Fibroblast of lung (primary cell): ENCODE results near the gene PMEPA1. TPM values are rescaled to one million over a fixed set of nuclear protein-coding genes. Genes with fewer than 3 reads are reported as not detected.

Experiments used
- DNase-seq, 2 donors: peaks; one replicate each; pipeline versions ENCODE4 v3.0.0 to v3.0.0-alpha.2; 2010; ENCODE audit warnings: low read depth in 2 of 2
- H2AFZ ChIP-seq: 2 replicates; pipeline ENCODE4 v1.5.1; 2012; ENCODE audit warnings: low read length, control low read depth, inconsistent platforms
- H3K27ac ChIP-seq: 2 replicates; pipeline ENCODE4 v1.5.1; 2011; ENCODE audit warnings: low read length, control low read depth; ENCODE audit not compliant: insufficient read depth
- H3K27me3 ChIP-seq: 2 replicates; pipeline ENCODE4 v1.5.1; 2011; ENCODE audit warnings: mild to moderate bottlenecking, low read length; ENCODE audit not compliant: control insufficient read depth, insufficient read depth
- H3K36me3 ChIP-seq: 2 replicates; pipeline ENCODE4 v1.5.1; 2011; ENCODE audit warnings: low read length; ENCODE audit not compliant: control insufficient read depth, insufficient read depth
- H3K4me1 ChIP-seq: 2 replicates; pipeline ENCODE4 v1.5.1; 2011; ENCODE audit warnings: low read length; ENCODE audit not compliant: control insufficient read depth, insufficient read depth; ENCODE audit errors: extremely low read depth
- H3K4me2 ChIP-seq: 2 replicates; pipeline ENCODE4 v1.5.1; 2011; ENCODE audit warnings: low read length, control low read depth; ENCODE audit not compliant: insufficient read depth; ENCODE audit errors: extremely low read depth
- H3K4me3 ChIP-seq, 4 experiments: fragments of 200-600 bp in 1 of 4; sonication (generic) in 1 of 4; replicated peaks in 1 of 4; 2 replicates each; pipeline ENCODE4 v1.5.1; 2011 to 2016; ENCODE audit warnings: low read length in 4 of 4, low read depth in 3 of 4, mild to moderate bottlenecking in 3 of 4, control low read depth in 2 of 4, inconsistent platforms in 1 of 4, mixed read lengths in 1 of 4; ENCODE audit not compliant: insufficient read depth in 1 of 4; ENCODE audit errors: control extremely low read depth in 1 of 4
- H3K79me2 ChIP-seq: 2 replicates; pipeline ENCODE4 v1.5.1; 2012; ENCODE audit warnings: mild to moderate bottlenecking, low read length, inconsistent platforms; ENCODE audit not compliant: control insufficient read depth, insufficient read depth
- H3K9ac ChIP-seq: 2 replicates; pipeline ENCODE4 v1.5.1; 2011; ENCODE audit warnings: mild to moderate bottlenecking, low read length, control low read depth; ENCODE audit not compliant: insufficient read depth
- H3K9me3 ChIP-seq: 2 replicates; pipeline ENCODE4 v1.5.1; 2012; ENCODE audit warnings: low read depth, low read length; ENCODE audit not compliant: control insufficient read depth, insufficient read depth
- H4K20me1 ChIP-seq: 2 replicates; pipeline ENCODE4 v1.5.1; 2011; ENCODE audit warnings: low read length; ENCODE audit not compliant: control insufficient read depth, insufficient read depth; ENCODE audit errors: extremely low read depth
- EZH2 ChIP-seq: IDR thresholded peaks from 2 replicates; pipeline ENCODE4 v1.5.1; 2012; ENCODE audit warnings: low read length, control low read depth, mild to moderate bottlenecking; ENCODE audit errors: missing control alignments
- polyA plus RNA-seq, 2 donors: library from polyadenylated mRNA; depleted of rRNA in 1 of 2; stranded (reverse) in 1 of 2; unstranded in 1 of 2; fragments of >200 nt; gene quantifications; 2 replicates each; pipeline ENCODE4 v1.2.1, GENCODE V29; 2011 to 2012; ENCODE audit warnings: missing spikeins in 1 of 2
- total RNA-seq: library from RNA; depleted of rRNA; stranded (reverse); fragments of >200 nt; gene quantifications from 2 replicates; pipeline ENCODE4 v1.2.1, GENCODE V29; 2014
- TF ChIP-seq, protein P1 (sequence below), 2 donors: IDR thresholded peaks in 1 of 2; conservative IDR thresholded peaks in 1 of 2; 1 replicate in 1 of 2; 2 replicates in 1 of 2; pipeline ENCODE4 v1.5.1; 2011 to 2012; ENCODE audit warnings: low read length in 2 of 2, control low read depth in 1 of 2, inconsistent platforms in 1 of 2, low read depth in 1 of 2, mild to moderate bottlenecking in 1 of 2

PMEPA1 gene
- total and polyA plus RNA-seq, 2 donors (not counting 1 experiment from before 2014, with no cell fraction given): 0.19 to 0.33 TPM

DNA sequence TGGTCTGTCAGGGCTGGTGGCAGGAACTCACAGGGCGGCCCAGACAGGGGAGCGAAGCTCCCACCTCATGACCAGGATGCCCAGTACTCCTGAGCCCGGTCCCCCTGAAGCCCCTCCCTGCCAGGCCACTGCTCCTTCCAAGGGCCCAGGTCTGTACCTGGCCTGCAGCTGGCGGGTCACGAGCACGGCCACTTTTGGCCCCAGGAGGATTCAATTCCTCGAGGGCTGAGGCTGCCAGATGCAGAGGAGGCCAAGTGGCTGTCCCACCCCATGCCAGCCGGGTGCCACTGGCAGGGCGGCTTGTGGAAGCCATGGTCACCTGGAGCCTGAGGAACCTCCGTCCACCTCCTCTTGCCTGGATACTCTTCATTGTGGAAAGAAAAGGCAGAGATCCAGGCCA lies 17.4 kb downstream of the PMEPA1 start:
- H4K20me1 ChIP-seq: no peaks in the 10 kb centered on the region
- no peak for DNase-seq
- H3K4me3 ChIP-seq: no peak overlapping the region
- no peaks in the 10 kb centered on the region for H3K79me2 ChIP-seq
- no peak overlapping the region for H3K9ac ChIP-seq
- no peaks in the 10 kb centered on the region for H3K9me3 ChIP-seq
- H3K4me1 ChIP-seq: no peaks in the 10 kb centered on the region
- H3K27ac ChIP-seq: no peak overlapping the region
- H3K36me3 ChIP-seq: no peaks in the 10 kb centered on the region
- no peak for TF ChIP-seq EZH2
- TF ChIP-seq, protein P1, sequence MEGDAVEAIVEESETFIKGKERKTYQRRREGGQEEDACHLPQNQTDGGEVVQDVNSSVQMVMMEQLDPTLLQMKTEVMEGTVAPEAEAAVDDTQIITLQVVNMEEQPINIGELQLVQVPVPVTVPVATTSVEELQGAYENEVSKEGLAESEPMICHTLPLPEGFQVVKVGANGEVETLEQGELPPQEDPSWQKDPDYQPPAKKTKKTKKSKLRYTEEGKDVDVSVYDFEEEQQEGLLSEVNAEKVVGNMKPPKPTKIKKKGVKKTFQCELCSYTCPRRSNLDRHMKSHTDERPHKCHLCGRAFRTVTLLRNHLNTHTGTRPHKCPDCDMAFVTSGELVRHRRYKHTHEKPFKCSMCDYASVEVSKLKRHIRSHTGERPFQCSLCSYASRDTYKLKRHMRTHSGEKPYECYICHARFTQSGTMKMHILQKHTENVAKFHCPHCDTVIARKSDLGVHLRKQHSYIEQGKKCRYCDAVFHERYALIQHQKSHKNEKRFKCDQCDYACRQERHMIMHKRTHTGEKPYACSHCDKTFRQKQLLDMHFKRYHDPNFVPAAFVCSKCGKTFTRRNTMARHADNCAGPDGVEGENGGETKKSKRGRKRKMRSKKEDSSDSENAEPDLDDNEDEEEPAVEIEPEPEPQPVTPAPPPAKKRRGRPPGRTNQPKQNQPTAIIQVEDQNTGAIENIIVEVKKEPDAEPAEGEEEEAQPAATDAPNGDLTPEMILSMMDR (conservative IDR thresholded peaks at IDR 0.05 in 1 of 2, IDR thresholded peaks at IDR 0.05 in 1 of 2; ENCODE audit: low read depth in 1 of 2, low read length in 2 of 2): no peak
- no peaks in the 10 kb centered on the region for H3K27me3 ChIP-seq
- H2AFZ ChIP-seq: no peak overlapping the region
- no peak overlapping the region for H3K4me2 ChIP-seq

DNA sequence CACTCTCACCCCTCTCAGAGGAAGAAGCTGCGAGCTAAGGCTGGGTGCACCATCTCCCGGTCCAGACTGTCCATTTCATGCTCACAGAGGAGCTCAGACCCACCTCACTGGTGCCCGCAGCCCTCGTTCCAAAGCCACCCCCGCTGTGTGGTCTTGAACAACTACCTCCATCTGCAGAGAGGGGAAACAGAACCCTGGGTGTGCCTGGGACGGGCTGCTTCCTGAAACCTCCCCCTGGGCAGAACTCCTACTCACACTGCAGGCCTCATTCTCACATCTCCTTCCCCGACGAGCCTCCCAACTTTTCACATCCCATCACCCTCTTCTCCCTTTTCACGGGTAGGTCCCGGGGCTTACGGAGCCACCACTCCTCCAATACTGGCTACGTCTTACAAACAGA lies 18.1 kb downstream of the PMEPA1 start:
- Histone ChIP-seq H3K27ac (no peak overlapping the region), H3K4me1 (no peaks in the 10 kb centered on the region)

DNA sequence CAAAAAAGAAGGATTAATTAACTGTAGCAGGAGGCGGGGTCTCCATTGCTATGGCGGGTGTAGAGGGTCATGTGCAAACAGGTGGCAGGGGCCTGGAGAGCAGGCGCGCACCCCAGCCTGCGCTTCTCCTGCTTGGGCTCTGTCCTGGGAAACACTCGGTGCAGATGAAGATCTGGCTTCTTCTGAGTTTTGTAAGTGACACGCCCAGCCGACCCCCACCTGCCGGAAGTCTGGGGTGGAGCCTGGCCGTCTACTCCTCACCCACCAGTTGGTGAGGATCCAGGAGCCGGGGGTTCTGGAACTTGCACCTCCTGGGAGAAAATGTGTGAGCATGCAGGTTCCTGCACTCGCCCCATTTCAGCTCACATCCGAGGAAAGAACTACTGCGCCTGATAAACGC lies 19.3 kb downstream of the PMEPA1 start:
- H3K9me3 ChIP-seq: no peaks in the 10 kb centered on the region
- no peaks in the 10 kb centered on the region for H3K36me3 ChIP-seq
- TF ChIP-seq, protein P1 (conservative IDR thresholded peaks at IDR 0.05 in 1 of 2, IDR thresholded peaks at IDR 0.05 in 1 of 2; ENCODE audit: low read depth in 1 of 2, low read length in 2 of 2): no peak
- no peak for TF ChIP-seq EZH2
- no peak overlapping the region for H2AFZ ChIP-seq
- H3K4me1 ChIP-seq: no peaks in the 10 kb centered on the region
- no peaks in the 10 kb centered on the region for H4K20me1 ChIP-seq
- H3K9ac ChIP-seq: no peak overlapping the region
- no peak for DNase-seq
- peaks cover 5% of the 10 kb centered on the region for H3K27me3 ChIP-seq
- H3K27ac ChIP-seq: no peak overlapping the region
- H3K79me2 ChIP-seq: no peaks in the 10 kb centered on the region
- H3K4me2 ChIP-seq: no peak overlapping the region
- no peak overlapping the region for H3K4me3 ChIP-seq

More for the DNA sequence above, 18.1 kb downstream of the PMEPA1 start:
- no peak overlapping the region for H2AFZ ChIP-seq
- no peaks in the 10 kb centered on the region for H3K27me3 ChIP-seq
- no peak for TF ChIP-seq EZH2
- TF ChIP-seq, protein P1 (conservative IDR thresholded peaks at IDR 0.05 in 1 of 2, IDR thresholded peaks at IDR 0.05 in 1 of 2; ENCODE audit: low read depth in 1 of 2, low read length in 2 of 2): no peak
- no peak overlapping the region for H3K4me2 ChIP-seq
- no peak overlapping the region for H3K4me3 ChIP-seq
- no peaks in the 10 kb centered on the region for H3K36me3 ChIP-seq
- no peaks in the 10 kb centered on the region for H3K9me3 ChIP-seq
- no peak for DNase-seq
- no peaks in the 10 kb centered on the region for H3K79me2 ChIP-seq
- H3K9ac ChIP-seq: no peak overlapping the region
- no peaks in the 10 kb centered on the region for H4K20me1 ChIP-seq
